RWPE2 (cell line): ENCODE data around the gene MRGPRD.
"Not testable (repeated sequence)": the region's sequence is repeated elsewhere in the genome, so short reads cannot be mapped to it uniquely, and the experiment has no call there.

Experiments
- ATAC-seq: fragments of 200-7000 bp; cut with Tn5 transposase; 3 replicates; pipeline ENCODE4 v1.9.1; 2021; ENCODE audit warnings: low read depth
- DNase-seq: peaks from one replicate; pipeline ENCODE4 v3.0.0-alpha.2; 2020; ENCODE audit warnings: low spot score
- H3K27ac ChIP-seq: fragments of 450-650 bp; 2 replicates; pipeline ENCODE4 v1.5.1; 2017; ENCODE audit warnings: mild to moderate bottlenecking; ENCODE audit not compliant: poor library complexity, severe bottlenecking
- H3K27me3 ChIP-seq: fragments of 250-450 bp; sonication (Bioruptor Pico); 2 replicates; pipeline ENCODE4 v1.5.1; 2021; ENCODE audit warnings: mild to moderate bottlenecking, moderate library complexity; ENCODE audit not compliant: insufficient read depth, poor library complexity, severe bottlenecking
- H3K36me3 ChIP-seq: fragments of 250-450 bp; sonication (Bioruptor Pico); 2 replicates; pipeline ENCODE4 v1.5.1; 2020; ENCODE audit warnings: low read depth, mild to moderate bottlenecking, moderate library complexity
- H3K4me1 ChIP-seq: fragments of 250-450 bp; sonication (Bioruptor Pico); 2 replicates; pipeline ENCODE4 v1.5.1; 2021; ENCODE audit warnings: mild to moderate bottlenecking, moderate library complexity; ENCODE audit not compliant: insufficient read depth, poor library complexity, severe bottlenecking
- H3K4me3 ChIP-seq: fragments of 250-450 bp; sonication (Bioruptor Pico); 2 replicates; pipeline ENCODE4 v1.5.1; 2021; ENCODE audit warnings: mild to moderate bottlenecking, moderate library complexity; ENCODE audit not compliant: severe bottlenecking
- H3K9me3 ChIP-seq: fragments of 250-450 bp; sonication (Bioruptor Pico); 2 replicates; pipeline ENCODE4 v1.5.1; 2021; ENCODE audit warnings: mild to moderate bottlenecking, moderate library complexity; ENCODE audit not compliant: severe bottlenecking
- CTCF ChIP-seq: fragments of 450-650 bp; IDR thresholded peaks from one replicate; pipeline ENCODE4 v1.5.1; 2017; ENCODE audit warnings: mild to moderate bottlenecking, moderate library complexity; ENCODE audit not compliant: poor library complexity, severe bottlenecking

The MRGPRD gene

GRCh38 chr11:68976563-68976962 is 4.2 kb downstream of the MRGPRD start:
- no peak for TF ChIP-seq CTCF
- DNase-seq (no peak), ATAC-seq (no peak)
- Histone ChIP-seq H3K27me3 (no peaks in the 10 kb centered on the region), H3K27ac (no peak overlapping the region), H3K36me3 (no peaks in the 10 kb centered on the region), H3K9me3 (no peaks in the 10 kb centered on the region), H3K4me3 (no peak overlapping the region), H3K4me1 (no peaks in the 10 kb centered on the region)

- Histone ChIP-seq H3K27me3 (no peaks in the 10 kb centered on the region), H3K36me3 (no peaks in the 10 kb centered on the region), H3K4me1 (no peaks in the 10 kb centered on the region), H3K4me3 (no peak overlapping the region), H3K9me3 (no peaks in the 10 kb centered on the region), H3K27ac (no peak overlapping the region)
- ATAC-seq (no peak), DNase-seq (no peak)
- TF ChIP-seq CTCF: no peak
Measured at GRCh38 chr11:68976095-68976494, 4.7 kb downstream of the MRGPRD start.

GRCh38 chr11:68974421-68975194 is 6.2 kb downstream of the MRGPRD start:
- DNase-seq (no peak), ATAC-seq (peak; percentile 66; the same call in 1 of the 3 replicates)
- no peak for TF ChIP-seq CTCF
- no peaks in the 10 kb centered on the region for H3K27me3 ChIP-seq
- no peak overlapping the region for H3K4me3 ChIP-seq
- H3K27ac ChIP-seq: no peak overlapping the region
- no peaks in the 10 kb centered on the region for H3K9me3 ChIP-seq
- H3K4me1 ChIP-seq: no peaks in the 10 kb centered on the region
- no peaks in the 10 kb centered on the region for H3K36me3 ChIP-seq

GRCh38 chr11:68973706-68974105 is 7.1 kb downstream of the MRGPRD start:
- H3K4me3 ChIP-seq, DNase-seq, H3K9me3 ChIP-seq, H3K36me3 ChIP-seq, H3K4me1 ChIP-seq, ATAC-seq, H3K27me3 ChIP-seq, H3K27ac ChIP-seq: not testable (repeated sequence)

GRCh38 chr11:68973219-68973618 is 7.6 kb downstream of the MRGPRD start:
- Histone ChIP-seq H3K4me1 (no peaks in the 10 kb centered on the region), H3K27ac (no peak overlapping the region), H3K36me3 (no peaks in the 10 kb centered on the region), H3K4me3 (no peak overlapping the region), H3K9me3 (no peaks in the 10 kb centered on the region), H3K27me3 (no peaks in the 10 kb centered on the region)
- DNase-seq (no peak), ATAC-seq (no peak)
- no peak for TF ChIP-seq CTCF
